Measurements from ENCODE around the gene ZNF726. TPM values are rescaled to one million over a fixed set of nuclear protein-coding genes. Genes with fewer than 3 reads are reported as not detected.

Gene ZNF726
- total RNA-seq, 1 experiment from 2014 or later: not detected

GRCh38 chr19:23896912-23897311, 17.8 kb upstream of the ZNF726 start:
- POLR2A ChIA-PET: no interaction called here
- H3K4me2 ChIP-seq (ENCODE audit: low read length): no peak overlapping the region
- H4K20me1 ChIP-seq (ENCODE audit: insufficient read depth): no peaks in the 10 kb centered on the region
- H3K9me3 ChIP-seq (ENCODE audit: control insufficient read depth in 1 of 2, insufficient read depth in 1 of 2, low read depth in 1 of 2, low read length in 2 of 2): peaks cover 5 to 22% of the 10 kb centered on the region in 2 experiments; a peak in 2 of 4 replicates
- ATAC-seq: no peak
- H3K4me1 ChIP-seq (ENCODE audit: control insufficient read depth in 1 of 2, insufficient read depth in 2 of 2, low read length in 2 of 2): no peaks in the 10 kb centered on the region
- H3K9me2 ChIP-seq (ENCODE audit: insufficient read depth): no peaks in the 10 kb centered on the region
- H3K9ac ChIP-seq (ENCODE audit: low read length): no peak overlapping the region
- TF ChIP-seq SP1 (IDR thresholded peaks at IDR 0.05; ENCODE audit: low read depth) (no peak), CEBPB (IDR thresholded peaks at IDR 0.05; ENCODE audit: low read depth) (no peak), REST (IDR thresholded peaks at IDR 0.05; ENCODE audit: low read depth) (no peak), MAX (IDR thresholded peaks at IDR 0.05) (no peak), ZBTB33 (IDR thresholded peaks at IDR 0.05; ENCODE audit: extremely low read depth, insufficient replicate concordance, low read length) (no peak), YY1 (IDR thresholded peaks at IDR 0.05; ENCODE audit: extremely low read depth, insufficient replicate concordance, low read depth, low read length) (no peak), JUND (IDR thresholded peaks at IDR 0.05) (no peak), SIN3A (IDR thresholded peaks at IDR 0.05; ENCODE audit: low read depth) (no peak), FOSL1 (IDR thresholded peaks at IDR 0.05; ENCODE audit: low read depth) (no peak), TCF7L2 (IDR thresholded peaks at IDR 0.05; ENCODE audit: borderline replicate concordance, extremely low read depth, insufficient read depth, insufficient read length) (no peak), SRF (IDR thresholded peaks at IDR 0.05; ENCODE audit: low read depth) (no peak), RAD21 (IDR thresholded peaks at IDR 0.05; ENCODE audit: low read depth) (no peak), ZFX (IDR thresholded peaks at IDR 0.05) (no peak), CTCF (IDR thresholded peaks at IDR 0.05 in 2 of 3, conservative IDR thresholded peaks at IDR 0.05 in 1 of 3; ENCODE audit: borderline replicate concordance in 1 of 3, insufficient read depth in 1 of 3, low read depth in 2 of 3, low read length in 2 of 3) (no peak), ATF3 (IDR thresholded peaks at IDR 0.05) (no peak), CBX3 (IDR thresholded peaks at IDR 0.05; ENCODE audit: low read depth) (no peak), EGR1 (IDR thresholded peaks at IDR 0.05; ENCODE audit: low read depth) (no peak)
- BruUV-seq (replicated peaks): no TSS peak
- no peak for DNase-seq (ENCODE audit: low read depth, low spot score)
- H3K4me3 ChIP-seq (replicated peaks in 1 of 2; ENCODE audit: low read depth in 1 of 2, low read length in 2 of 2): no peak overlapping the region
- intact Hi-C loops (cut with micrococcal nuclease): no loop called here
- no peaks in the 10 kb centered on the region for H3K36me3 ChIP-seq (ENCODE audit: control insufficient read depth in 1 of 2, insufficient read depth in 2 of 2, low read length in 2 of 2)
- CTCF ChIA-PET: no interaction called here
- H3K27ac ChIP-seq (ENCODE audit: low read depth, low read length): no peak overlapping the region
- RAD21 ChIA-PET (ENCODE audit: low non-redundant PET in 1 of 2, low total read pairs in 2 of 2, uncharacterized antibody in 2 of 2, unreplicated experiment in 2 of 2): no interaction called here
- H3K27me3 ChIP-seq (ENCODE audit: insufficient read depth, low read length): no peaks in the 10 kb centered on the region
- no peak overlapping the region for H2AFZ ChIP-seq (ENCODE audit: low read depth, low read length, poor library complexity, severe bottlenecking)
- H3K79me2 ChIP-seq (ENCODE audit: insufficient read depth, low read length): no peaks in the 10 kb centered on the region

All from HCT116 (cell line).